IMR-90 (cell line): ENCODE results near the gene FNDC7. TPM values are rescaled to one million over a fixed set of nuclear protein-coding genes. Genes with fewer than 3 reads are reported as not detected.
A peak's percentile ranks its signal among the peaks of the same experiment; 100 is the strongest.

ENCODE experiments used
- ATAC-seq: fragments of 200-7000 bp; cut with Tn5 transposase; 2 replicates; pipeline ENCODE4 v1.9.1; 2020; ENCODE audit warnings: low read depth, mild to moderate bottlenecking, moderate library complexity
- BruUV-seq: library from RNA; stranded (reverse); fragments of 400-500 nt; replicated peaks from 2 replicates; lab custom pipeline; 2021; lab: Mats Ljungman, UMichigan
- CTCF ChIA-PET: fragments of 300-600 bp; formaldehyde crosslinking; extraction: SDS; loops from one replicate; lab custom pipeline; 2021; ENCODE audit warnings: antibody characterized with exemption; lab: Yijun Ruan, JAX
- POLR2A ChIA-PET: fragments of 300-600 bp; sonication (Branson Sonifier 250); formaldehyde crosslinking; loops from one replicate; lab custom pipeline; 2022; ENCODE audit warnings: antibody characterized with exemption; ENCODE audit not compliant: unreplicated experiment; lab: Charles Lee
- DNase-seq: peaks from one replicate; pipeline ENCODE4 v3.0.0; 2013
- H2AFZ ChIP-seq: replicated peaks from 2 replicates; pipeline ENCODE3; 2013; ENCODE audit warnings: low read length, mild to moderate bottlenecking; ENCODE audit not compliant: poor library complexity
- H2AK5ac ChIP-seq: 2 replicates; pipeline ENCODE4 v1.6.1; 2013; ENCODE audit warnings: low read depth, low read length, inconsistent platforms
- H2AK9ac ChIP-seq: replicated peaks from 2 replicates; pipeline ENCODE3; 2013; ENCODE audit warnings: mild to moderate bottlenecking, low read depth, low read length, moderate library complexity; ENCODE audit not compliant: poor library complexity
- H2BK120ac ChIP-seq: 2 replicates; pipeline ENCODE4 v1.6.1; 2013; ENCODE audit warnings: low read depth, low read length, inconsistent platforms
- H2BK15ac ChIP-seq: 3 replicates; pipeline ENCODE4 v1.6.1; 2013; ENCODE audit warnings: low read depth, low read length, inconsistent platforms
- H2BK20ac ChIP-seq: 2 replicates; pipeline ENCODE4 v1.6.1; 2013; ENCODE audit warnings: low read depth, mild to moderate bottlenecking, inconsistent platforms, low read length, moderate library complexity
- H2BK5ac ChIP-seq: 2 replicates; pipeline ENCODE4 v1.6.1; 2013; ENCODE audit warnings: mild to moderate bottlenecking, low read depth, low read length, inconsistent platforms; ENCODE audit not compliant: poor library complexity, severe bottlenecking
- H3K14ac ChIP-seq: replicated peaks from 2 replicates; pipeline ENCODE4 v1.6.1; 2013; ENCODE audit warnings: low read depth, low read length, inconsistent platforms
- H3K18ac ChIP-seq: 2 replicates; pipeline ENCODE4 v1.6.1; 2013; ENCODE audit warnings: low read depth, low read length, control low read depth
- H3K23ac ChIP-seq: 2 replicates; pipeline ENCODE4 v1.6.1; 2013; ENCODE audit warnings: low read depth, low read length, inconsistent platforms
- H3K27ac ChIP-seq: 2 replicates; pipeline ENCODE4 v1.5.1; 2013; ENCODE audit warnings: mild to moderate bottlenecking, control low read depth, low read length; ENCODE audit not compliant: insufficient read depth
- H3K27me3 ChIP-seq: 2 replicates; pipeline ENCODE4 v1.6.1; 2013; ENCODE audit warnings: low read length; ENCODE audit not compliant: control insufficient read depth, insufficient read depth
- H3K36me3 ChIP-seq: 2 replicates; pipeline ENCODE4 v1.6.1; 2013; ENCODE audit warnings: low read length, mixed read lengths; ENCODE audit not compliant: control insufficient read depth, insufficient read depth
- H3K4ac ChIP-seq: 2 replicates; pipeline ENCODE4 v1.6.1; 2013; ENCODE audit warnings: low read depth, low read length, inconsistent platforms
- H3K4me1 ChIP-seq: 2 replicates; pipeline ENCODE4 v1.6.1; 2013; ENCODE audit warnings: low read length, mixed read lengths; ENCODE audit not compliant: control insufficient read depth, insufficient read depth
- H3K4me2 ChIP-seq: 2 replicates; pipeline ENCODE4 v1.6.1; 2013; ENCODE audit warnings: low read depth, mild to moderate bottlenecking, control low read depth, low read length, moderate library complexity
- H3K4me3 ChIP-seq: 2 replicates; pipeline ENCODE4 v1.5.1; 2013; ENCODE audit warnings: low read depth, mild to moderate bottlenecking, control low read depth, low read length, moderate library complexity; ENCODE audit not compliant: insufficient read depth
- H3K56ac ChIP-seq: 2 replicates; pipeline ENCODE4 v1.6.1; 2013; ENCODE audit warnings: low read length, inconsistent platforms; ENCODE audit not compliant: insufficient read depth; ENCODE audit errors: extremely low read depth
- H3K79me1 ChIP-seq, 2 experiments: 2 replicates each; pipeline ENCODE4 v1.6.1; 2013; ENCODE audit warnings: low read length in 2 of 2, inconsistent platforms in 1 of 2, low read depth in 1 of 2
- H3K9ac ChIP-seq: 2 replicates; pipeline ENCODE4 v1.6.1; 2013; ENCODE audit warnings: low read depth, low read length, control low read depth
- H3K9me1 ChIP-seq: 2 replicates; pipeline ENCODE4 v1.6.1; 2013; ENCODE audit warnings: low read length, inconsistent platforms; ENCODE audit not compliant: insufficient read depth
- H3K9me3 ChIP-seq: 2 replicates; pipeline ENCODE4 v1.6.1; 2013; ENCODE audit warnings: low read length; ENCODE audit not compliant: control insufficient read depth, insufficient read depth
- H4K20me1 ChIP-seq: 2 replicates; pipeline ENCODE4 v1.6.1; 2013; ENCODE audit warnings: low read length, inconsistent platforms; ENCODE audit not compliant: insufficient read depth
- H4K5ac ChIP-seq: 2 replicates; pipeline ENCODE4 v1.6.1; 2013; ENCODE audit warnings: mild to moderate bottlenecking, low read depth, low read length, control low read depth
- H4K8ac ChIP-seq, 2 experiments: 2 replicates each; pipeline ENCODE4 v1.6.1; 2013; ENCODE audit warnings: low read depth in 2 of 2, low read length in 2 of 2, control low read depth in 1 of 2, inconsistent platforms in 1 of 2
- H4K91ac ChIP-seq: 2 replicates; pipeline ENCODE4 v1.6.1; 2013; ENCODE audit warnings: low read depth, low read length, inconsistent platforms; ENCODE audit not compliant: insufficient read depth
- BHLHE40 ChIP-seq: fragments of 150-350 bp; IDR thresholded peaks from 2 replicates; pipeline ENCODE4 v1.6.1; 2016; ENCODE audit warnings: mild to moderate bottlenecking, low read depth, low read length
- CEBPB ChIP-seq: IDR thresholded peaks from 2 replicates; pipeline ENCODE4 v1.6.1; 2012; ENCODE audit warnings: low read depth, low read length, improper control_type of control experiment
- CHD1 ChIP-seq: IDR thresholded peaks from 2 replicates; pipeline ENCODE4 v1.6.1; 2012; ENCODE audit warnings: low read depth, low read length, improper control_type of control experiment
- FOS ChIP-seq: fragments of 150-350 bp; IDR thresholded peaks from 2 replicates; pipeline ENCODE4 v1.6.1; 2016; ENCODE audit warnings: low read depth, low read length
- MAFK ChIP-seq: IDR thresholded peaks from 2 replicates; pipeline ENCODE4 v1.6.1; 2012; ENCODE audit warnings: low read depth, low read length, improper control_type of control experiment
- MAZ ChIP-seq: IDR thresholded peaks from 2 replicates; pipeline ENCODE4 v1.6.1; 2012; ENCODE audit warnings: low read depth, mild to moderate bottlenecking, low read length, improper control_type of control experiment, moderate library complexity, borderline replicate concordance
- MXI1 ChIP-seq: IDR thresholded peaks from 2 replicates; pipeline ENCODE4 v1.6.1; 2012; ENCODE audit warnings: low read depth, mild to moderate bottlenecking, low read length, moderate library complexity, borderline replicate concordance
- NFE2L2 ChIP-seq: fragments of 150-350 bp; IDR thresholded peaks from 2 replicates; pipeline ENCODE4 v1.6.1; 2016; ENCODE audit warnings: low read depth, mild to moderate bottlenecking, low read length
- POLR2A ChIP-seq: IDR thresholded peaks from 2 replicates; pipeline ENCODE4 v1.6.1; 2012; ENCODE audit warnings: mild to moderate bottlenecking, low read depth, low read length
- RAD21 ChIP-seq: IDR thresholded peaks from 2 replicates; pipeline ENCODE4 v1.6.1; 2012; ENCODE audit warnings: low read length, improper control_type of control experiment
- RCOR1 ChIP-seq: IDR thresholded peaks from 2 replicates; pipeline ENCODE4 v1.6.1; 2012; ENCODE audit warnings: mild to moderate bottlenecking, low read length, improper control_type of control experiment; ENCODE audit not compliant: insufficient replicate concordance
- RFX5 ChIP-seq: IDR thresholded peaks from 2 replicates; pipeline ENCODE4 v1.8.0; 2012; ENCODE audit warnings: low read depth, mild to moderate bottlenecking, low read length, moderate library complexity
- SMC3 ChIP-seq: fragments of 150-350 bp; IDR thresholded peaks from 2 replicates; pipeline ENCODE4 v1.6.1; 2016; ENCODE audit warnings: low read depth, mild to moderate bottlenecking, antibody characterized with exemption, low read length, moderate library complexity
- WGBS, 2 experiments: methylation state at CpG; one replicate each; pipeline versions ENCODE4 v1.1.5 to v1.1.7; 2013; ENCODE audit warnings: missing lambda C conversion rate in 2 of 2; ENCODE audit not compliant: insufficient read length in 1 of 2; ENCODE audit errors: extremely low coverage in 2 of 2; 5-methylcytosine and 5-hydroxymethylcytosine counted together
- dilution Hi-C: fragments of 300-500 bp; cut with HindIII; formaldehyde crosslinking; loops from one replicate; pipeline ENCODE4 v1.14.3; 2018; ENCODE audit warnings: low sequenced_read_pairs; ENCODE audit not compliant: unreplicated experiment
- in situ Hi-C: fragments of 300-500 bp; cut with MboI; formaldehyde crosslinking; loops from 3 replicates; pipeline ENCODE4 v1.14.3; 2019; ENCODE audit warnings: low sequenced_read_pairs, inconsistent platforms, mixed read lengths
- intact Hi-C: fragments of 100-400 bp; cut with micrococcal nuclease; formaldehyde crosslinking; loops from 2 replicates; pipeline ENCODE4 v1.10.0; 2022
- polyA plus RNA-seq, 3 experiments: library from polyadenylated mRNA; depleted of rRNA; stranded (reverse); fragments of >200 nt; gene quantifications; 2 replicates each; pipeline ENCODE4 v1.2.3, GENCODE V29; 2012; ENCODE audit warnings: low replicate concordance in 1 of 3
- total RNA-seq: library from RNA; depleted of rRNA; stranded (reverse); fragments of >200 nt; gene quantifications from 2 replicates; pipeline ENCODE4 v1.2.3, GENCODE V29; 2012
- TF ChIP-seq, protein P1 (sequence below): fragments of 150-350 bp; IDR thresholded peaks from 2 replicates; pipeline ENCODE4 v1.6.1; 2017; ENCODE audit warnings: mild to moderate bottlenecking, antibody characterized with exemption, low read length, low read depth
- TF ChIP-seq, protein P2 (sequence below): fragments of 150-350 bp; IDR thresholded peaks from 2 replicates; pipeline ENCODE4 v1.6.1; 2016; ENCODE audit warnings: low read depth, mild to moderate bottlenecking, low read length, moderate library complexity, borderline replicate concordance
- TF ChIP-seq, protein P3 (sequence below): conservative IDR thresholded peaks from 2 replicates; pipeline ENCODE4 v1.5.1; 2012; ENCODE audit warnings: mild to moderate bottlenecking, low read depth, low read length, improper control_type of control experiment

Gene FNDC7
- total and polyA plus RNA-seq, 2 of the 4 experiments (the other 2 are of a cell fraction), result not detected

DNA sequence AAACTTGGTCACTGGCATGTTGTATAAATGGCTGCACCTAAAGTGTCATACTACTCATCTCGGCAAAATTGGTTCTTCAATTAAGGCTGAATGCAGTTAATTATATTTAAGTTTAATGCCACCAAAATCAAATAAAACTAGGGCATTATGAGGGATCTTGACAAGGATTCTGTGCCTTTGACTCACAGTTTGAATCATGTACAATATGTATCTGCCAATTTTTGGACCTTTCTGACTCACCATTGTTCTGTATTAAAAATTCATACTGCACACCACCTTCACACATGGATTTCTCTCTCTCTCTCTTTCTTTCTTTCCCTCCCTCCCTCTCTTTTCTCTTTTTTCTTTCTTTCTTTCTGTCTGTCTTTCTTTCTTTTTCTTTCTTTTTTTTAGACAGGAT, 19.7 kb downstream of the FNDC7 start:
- H2BK15ac ChIP-seq, result no peak overlapping the region
- no peaks in the 10 kb centered on the region for H4K20me1 ChIP-seq
- no CpG with 5 or more reads among the region's 1 CpG for WGBS, 2 experiments
- H3K56ac ChIP-seq, result no peak overlapping the region
- H2BK5ac ChIP-seq, result no peak overlapping the region
- H3K23ac ChIP-seq, result no peak overlapping the region
- intact Hi-C loops (no loop called here), dilution Hi-C loops (no loop called here), in situ Hi-C loops (no loop called here)
- no peaks in the 10 kb centered on the region for H3K4me1 ChIP-seq
- H2BK120ac ChIP-seq, result no peak overlapping the region
- H2AK5ac ChIP-seq, result no peak overlapping the region
- no peak overlapping the region for H3K18ac ChIP-seq
- peaks cover 8% of the 10 kb centered on the region for H3K27me3 ChIP-seq
- no peaks in the 10 kb centered on the region for H3K36me3 ChIP-seq
- H2AK9ac ChIP-seq, result no peak overlapping the region
- H4K5ac ChIP-seq, result no peak overlapping the region
- H4K91ac ChIP-seq, result no peak overlapping the region
- no TSS peak for BruUV-seq
- H2BK20ac ChIP-seq, result no peak overlapping the region
- H3K27ac ChIP-seq, result no peak overlapping the region
- ChIA-PET CTCF (no interaction called here), POLR2A (no interaction called here)
- no peaks in the 10 kb centered on the region for H3K9me1 ChIP-seq
- no peaks in the 10 kb centered on the region for H3K9me3 ChIP-seq
- H3K79me1 ChIP-seq, result no peaks in the 10 kb centered on the region
- H3K14ac ChIP-seq, result no peak overlapping the region
- no peak overlapping the region for H3K4me3 ChIP-seq
- no peak overlapping the region for H4K8ac ChIP-seq
- TF ChIP-seq MXI1 (no peak), MAFK (no peak), CHD1 (no peak), NFE2L2 (no peak), CEBPB (no peak), RFX5 (no peak), FOS (no peak), RCOR1 (no peak), RAD21 (no peak), MAZ (no peak), BHLHE40 (no peak), POLR2A (no peak), SMC3 (no peak)
- TF ChIP-seq, protein P1, sequence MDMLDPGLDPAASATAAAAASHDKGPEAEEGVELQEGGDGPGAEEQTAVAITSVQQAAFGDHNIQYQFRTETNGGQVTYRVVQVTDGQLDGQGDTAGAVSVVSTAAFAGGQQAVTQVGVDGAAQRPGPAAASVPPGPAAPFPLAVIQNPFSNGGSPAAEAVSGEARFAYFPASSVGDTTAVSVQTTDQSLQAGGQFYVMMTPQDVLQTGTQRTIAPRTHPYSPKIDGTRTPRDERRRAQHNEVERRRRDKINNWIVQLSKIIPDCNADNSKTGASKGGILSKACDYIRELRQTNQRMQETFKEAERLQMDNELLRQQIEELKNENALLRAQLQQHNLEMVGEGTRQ, result no peak
- TF ChIP-seq, protein P2, sequence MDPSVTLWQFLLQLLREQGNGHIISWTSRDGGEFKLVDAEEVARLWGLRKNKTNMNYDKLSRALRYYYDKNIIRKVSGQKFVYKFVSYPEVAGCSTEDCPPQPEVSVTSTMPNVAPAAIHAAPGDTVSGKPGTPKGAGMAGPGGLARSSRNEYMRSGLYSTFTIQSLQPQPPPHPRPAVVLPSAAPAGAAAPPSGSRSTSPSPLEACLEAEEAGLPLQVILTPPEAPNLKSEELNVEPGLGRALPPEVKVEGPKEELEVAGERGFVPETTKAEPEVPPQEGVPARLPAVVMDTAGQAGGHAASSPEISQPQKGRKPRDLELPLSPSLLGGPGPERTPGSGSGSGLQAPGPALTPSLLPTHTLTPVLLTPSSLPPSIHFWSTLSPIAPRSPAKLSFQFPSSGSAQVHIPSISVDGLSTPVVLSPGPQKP, result no peak
- TF ChIP-seq, protein P3, sequence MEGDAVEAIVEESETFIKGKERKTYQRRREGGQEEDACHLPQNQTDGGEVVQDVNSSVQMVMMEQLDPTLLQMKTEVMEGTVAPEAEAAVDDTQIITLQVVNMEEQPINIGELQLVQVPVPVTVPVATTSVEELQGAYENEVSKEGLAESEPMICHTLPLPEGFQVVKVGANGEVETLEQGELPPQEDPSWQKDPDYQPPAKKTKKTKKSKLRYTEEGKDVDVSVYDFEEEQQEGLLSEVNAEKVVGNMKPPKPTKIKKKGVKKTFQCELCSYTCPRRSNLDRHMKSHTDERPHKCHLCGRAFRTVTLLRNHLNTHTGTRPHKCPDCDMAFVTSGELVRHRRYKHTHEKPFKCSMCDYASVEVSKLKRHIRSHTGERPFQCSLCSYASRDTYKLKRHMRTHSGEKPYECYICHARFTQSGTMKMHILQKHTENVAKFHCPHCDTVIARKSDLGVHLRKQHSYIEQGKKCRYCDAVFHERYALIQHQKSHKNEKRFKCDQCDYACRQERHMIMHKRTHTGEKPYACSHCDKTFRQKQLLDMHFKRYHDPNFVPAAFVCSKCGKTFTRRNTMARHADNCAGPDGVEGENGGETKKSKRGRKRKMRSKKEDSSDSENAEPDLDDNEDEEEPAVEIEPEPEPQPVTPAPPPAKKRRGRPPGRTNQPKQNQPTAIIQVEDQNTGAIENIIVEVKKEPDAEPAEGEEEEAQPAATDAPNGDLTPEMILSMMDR, result no peak
- H3K9ac ChIP-seq, result no peak overlapping the region
- no peak overlapping the region for H3K4me2 ChIP-seq
- ATAC-seq (no peak), DNase-seq (peak; percentile 42)
- H2AFZ ChIP-seq, result no peak overlapping the region
- H3K4ac ChIP-seq, result no peak overlapping the region
